HG03378 (cell line): Measurements from ENCODE around the gene BRME1.
"Not testable (repeated sequence)": the region's sequence is repeated elsewhere in the genome, so short reads cannot be mapped to it uniquely, and the experiment has no call there.

Source experiments
- ATAC-seq: cut with Tn5 transposase; IDR thresholded peaks from one replicate; pipeline ENCODE4 v1.9.1; 2021; ENCODE audit warnings: mild to moderate bottlenecking, moderate library complexity; ENCODE audit not compliant: unreplicated experiment

BRME1 gene

DNA sequence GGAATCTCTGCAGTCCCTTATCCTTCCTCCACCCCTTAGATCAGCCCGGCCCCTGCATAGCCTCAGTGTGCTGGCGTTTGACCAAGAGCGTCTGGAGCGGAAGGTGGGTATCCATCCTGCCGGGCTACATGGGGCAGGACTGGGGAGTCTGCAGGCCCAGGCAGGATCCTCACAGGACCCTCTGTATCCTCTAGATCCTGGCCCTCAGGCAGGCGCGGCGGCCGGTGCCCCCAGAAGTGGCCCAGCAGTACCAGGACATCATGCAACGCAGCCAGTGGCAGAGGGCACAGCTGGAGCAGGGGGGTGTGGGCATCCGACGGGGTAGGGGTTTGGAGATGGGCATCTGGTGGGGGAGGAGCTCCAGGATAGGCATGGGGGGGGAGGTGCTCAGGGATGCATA, 23.4 kb upstream of the BRME1 start:
- no peak for ATAC-seq

DNA sequence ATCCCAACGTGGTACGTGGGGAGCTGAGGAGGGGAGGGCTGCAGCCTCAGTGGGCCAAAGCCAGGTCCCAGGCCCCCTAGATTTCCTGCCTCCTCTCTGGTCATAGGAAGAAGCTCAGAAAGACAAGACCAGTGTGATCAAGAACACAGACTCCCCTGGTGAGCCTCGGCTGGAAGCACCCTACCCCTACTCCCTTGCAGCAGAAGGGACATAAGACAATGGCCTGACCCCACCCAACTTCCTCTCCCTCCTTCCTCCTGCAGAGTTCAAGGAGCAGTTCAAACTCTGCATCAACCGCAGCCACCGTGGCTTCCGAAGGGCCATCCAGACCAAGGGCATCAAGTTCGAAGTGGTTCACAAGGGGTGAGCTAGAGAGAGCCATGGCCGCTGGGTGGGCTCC, 20.8 kb upstream of the BRME1 start:
- no peak for ATAC-seq

DNA sequence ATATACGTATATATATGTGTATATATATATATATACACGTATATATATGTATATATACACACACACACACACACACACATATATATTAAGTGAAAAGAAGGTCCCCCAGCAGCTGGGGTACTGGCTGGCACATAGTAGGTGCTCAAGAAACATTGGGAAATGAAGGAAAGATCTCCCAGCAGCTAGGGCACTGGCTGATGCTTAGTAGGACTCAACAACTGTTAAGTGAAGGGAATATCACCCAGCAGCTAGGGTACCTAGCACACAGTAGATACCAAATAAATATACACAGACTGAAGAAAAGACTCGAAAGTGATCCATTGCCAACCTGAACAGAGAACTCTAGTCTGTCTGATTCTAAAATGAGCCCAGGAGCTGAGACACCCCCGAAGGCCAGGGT, 20.1 kb upstream of the BRME1 start:
- ATAC-seq: no peak

DNA sequence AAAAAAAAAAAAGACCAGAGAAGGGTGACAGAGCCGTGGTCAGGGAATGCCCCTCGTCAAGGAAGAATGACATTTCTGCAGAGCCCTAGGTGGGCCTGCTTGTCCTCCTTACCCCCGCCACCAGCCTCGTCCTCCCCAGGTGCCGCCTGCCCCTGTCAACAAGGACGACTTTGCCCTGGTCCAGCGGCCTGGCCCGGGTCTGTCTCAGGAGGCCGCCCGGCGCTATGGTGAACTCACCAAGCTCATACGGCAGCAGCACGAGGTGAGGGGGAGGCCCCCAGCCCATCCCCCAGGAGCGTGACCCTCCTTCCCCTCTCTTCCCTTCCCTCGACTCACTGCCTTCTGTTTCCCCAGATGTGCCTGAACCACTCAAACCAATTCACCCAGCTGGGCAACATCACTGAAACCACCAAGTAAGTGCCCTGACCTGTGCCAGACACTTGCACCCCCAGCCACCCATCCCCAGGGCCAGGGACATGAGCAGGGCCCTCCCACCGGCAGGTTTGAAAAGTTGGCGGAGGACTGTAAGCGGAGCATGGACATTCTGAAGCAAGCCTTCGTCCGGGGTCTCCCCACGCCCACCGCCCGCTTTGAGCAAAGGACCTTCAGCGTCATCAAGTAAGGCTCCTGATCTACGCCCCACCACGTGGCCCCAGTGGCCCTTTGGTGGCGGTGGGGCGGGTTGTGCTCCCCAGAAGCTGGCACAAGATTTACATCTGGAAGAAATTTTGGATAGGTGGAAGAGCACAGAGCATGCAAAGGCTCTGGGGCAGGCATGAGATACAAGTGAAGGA, 17.5 kb upstream of the BRME1 start:
- no peak for ATAC-seq

DNA sequence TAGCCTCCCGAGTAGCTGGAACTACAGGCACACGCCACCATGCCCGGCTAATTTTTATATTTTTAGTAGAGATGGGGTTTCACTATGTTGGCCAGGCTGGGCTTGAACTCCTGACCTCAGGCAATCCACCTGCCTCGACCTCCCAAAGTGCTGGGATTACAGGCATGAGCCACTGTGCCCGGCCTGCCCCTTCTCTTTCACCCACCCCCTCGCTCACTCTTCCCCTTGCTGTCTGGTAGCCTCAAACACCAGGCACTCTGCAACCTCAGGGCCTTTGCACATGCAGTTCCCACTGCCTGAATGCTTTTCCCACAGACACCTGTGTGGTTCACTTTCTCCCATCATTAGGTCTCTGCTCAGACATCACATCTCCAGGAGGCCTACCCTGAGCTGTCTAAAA, 16.2 kb upstream of the BRME1 start:
- not testable (repeated sequence) for ATAC-seq

DNA sequence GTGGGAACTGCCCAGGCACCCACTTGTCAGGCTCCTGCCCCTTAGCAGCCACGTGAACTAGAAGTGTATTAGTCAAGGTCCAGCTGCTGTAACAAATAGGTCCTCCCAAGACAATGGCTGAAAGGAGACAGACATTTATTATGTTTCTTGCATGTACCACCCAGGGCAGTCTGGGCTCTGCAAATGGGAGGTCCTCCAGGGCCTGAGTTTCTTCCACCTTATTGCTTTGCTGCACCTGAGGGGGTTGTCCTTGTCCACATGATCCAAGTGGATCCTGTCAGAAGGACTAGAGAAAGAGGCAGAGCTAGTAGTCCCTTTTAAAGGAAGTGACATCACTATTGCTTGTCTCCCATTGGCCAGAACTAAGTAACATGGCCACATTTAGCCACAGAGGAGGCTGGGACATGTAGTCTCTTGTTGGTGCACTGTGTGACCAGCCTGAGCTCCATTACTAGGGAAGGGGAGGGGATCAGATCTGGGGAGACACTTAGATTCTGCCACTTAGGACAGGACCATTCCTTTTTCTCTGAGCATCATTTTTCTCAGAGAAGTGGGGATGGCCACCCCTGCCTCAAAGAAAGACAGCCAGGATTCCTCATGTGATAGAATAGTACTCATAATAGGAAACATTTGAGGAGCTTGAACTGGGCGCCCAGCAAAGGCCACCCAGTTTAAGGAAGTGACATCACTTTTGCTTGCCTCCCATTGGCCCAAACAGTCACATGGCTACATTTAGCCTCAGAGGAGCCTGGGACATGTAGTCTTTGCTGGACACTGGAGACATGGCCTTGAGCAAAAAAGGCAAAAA, 15.2 kb upstream of the BRME1 start:
- no peak for ATAC-seq

DNA sequence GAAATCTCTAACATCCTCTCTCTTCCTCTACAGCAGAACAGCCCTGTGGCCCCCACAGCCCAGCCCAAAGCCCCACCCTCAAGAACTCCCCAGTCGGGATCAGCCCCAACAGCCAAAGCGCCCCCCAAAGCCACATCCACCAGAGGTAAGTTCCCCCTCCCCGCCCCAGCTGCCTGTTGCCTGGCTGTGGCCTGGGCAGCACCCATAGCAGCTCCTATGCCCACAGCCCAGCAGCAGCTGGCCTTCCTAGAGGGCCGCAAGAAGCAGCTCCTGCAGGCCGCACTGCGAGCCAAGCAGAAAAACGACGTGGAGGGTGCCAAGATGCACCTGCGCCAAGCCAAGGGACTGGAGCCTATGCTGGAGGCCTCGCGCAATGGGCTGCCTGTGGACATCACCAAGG, 14.6 kb upstream of the BRME1 start:
- ATAC-seq: no peak

DNA sequence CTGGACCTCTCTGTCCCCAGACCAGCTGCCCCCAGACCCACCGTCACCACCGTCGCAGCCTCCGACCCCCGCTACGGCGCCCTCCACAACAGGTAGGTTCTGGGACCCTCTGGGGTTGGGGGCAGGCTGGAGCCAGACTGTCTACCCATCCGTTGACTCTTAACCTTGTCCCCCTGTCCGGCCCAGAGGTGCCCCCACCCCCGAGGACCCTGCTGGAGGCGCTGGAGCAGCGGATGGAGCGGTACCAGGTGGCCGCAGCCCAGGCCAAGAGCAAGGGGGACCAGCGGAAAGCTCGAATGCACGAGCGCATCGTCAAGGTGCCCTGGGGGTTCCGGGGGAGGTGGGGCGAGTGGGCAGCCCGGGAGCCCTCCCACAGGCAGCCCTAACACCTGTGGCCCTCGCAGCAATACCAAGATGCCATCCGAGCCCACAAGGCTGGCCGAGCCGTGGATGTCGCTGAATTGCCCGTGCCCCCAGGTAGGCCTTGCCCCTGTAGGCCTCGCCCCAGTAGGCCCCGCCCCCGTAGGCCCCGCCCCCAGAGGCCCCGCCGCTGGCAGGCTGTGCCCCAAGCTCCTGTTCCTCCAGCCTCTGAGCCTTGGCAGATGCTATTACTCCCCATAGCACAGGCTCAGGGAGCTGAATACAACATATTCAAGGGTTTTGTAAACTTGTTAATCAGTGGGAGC, 13.0 kb upstream of the BRME1 start:
- ATAC-seq: no peak

DNA sequence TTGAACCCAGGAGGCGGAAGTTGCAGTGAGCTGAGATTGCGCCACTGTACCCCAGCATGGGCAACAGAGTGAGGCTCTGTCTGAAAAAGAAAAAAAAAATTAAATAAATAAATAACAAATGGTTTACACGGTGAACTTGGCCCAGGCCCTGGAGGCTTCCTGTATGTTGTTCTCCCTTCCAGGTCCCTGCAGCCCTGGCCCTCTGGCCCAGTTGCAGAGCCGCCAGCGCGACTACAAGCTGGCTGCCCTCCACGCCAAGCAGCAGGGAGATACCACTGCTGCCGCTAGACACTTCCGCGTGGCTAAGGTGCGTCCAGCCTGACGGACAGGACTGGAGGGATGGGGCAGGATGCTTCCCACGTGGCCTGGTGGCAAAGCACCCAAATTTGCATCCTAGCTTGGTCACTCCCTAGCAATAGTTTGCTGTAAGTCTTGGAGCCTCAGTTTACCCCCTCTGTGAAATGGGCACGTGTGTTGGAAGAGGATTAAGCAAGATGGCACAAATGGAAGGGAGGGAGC, 12.0 kb upstream of the BRME1 start:
- ATAC-seq: no peak

DNA sequence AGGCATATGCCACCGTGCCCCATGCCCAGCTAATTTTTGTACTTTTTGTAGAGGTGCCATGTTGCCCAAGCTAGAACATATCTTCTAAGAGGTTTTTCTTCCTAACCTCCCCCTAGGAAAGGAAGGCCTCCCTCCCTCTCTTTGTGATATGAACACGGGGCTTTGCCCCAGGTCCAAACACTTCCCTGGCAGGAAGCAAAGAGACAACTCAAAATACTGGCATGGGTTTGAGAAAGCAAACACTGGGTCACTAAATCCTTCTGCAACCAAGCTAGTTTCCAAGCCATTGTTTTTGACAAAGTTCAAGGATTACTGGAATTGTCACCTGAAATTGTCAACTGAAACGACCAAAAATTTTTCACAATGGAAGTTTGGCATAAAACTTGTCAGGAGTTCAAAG, 8.9 kb upstream of the BRME1 start:
- no peak for ATAC-seq

DNA sequence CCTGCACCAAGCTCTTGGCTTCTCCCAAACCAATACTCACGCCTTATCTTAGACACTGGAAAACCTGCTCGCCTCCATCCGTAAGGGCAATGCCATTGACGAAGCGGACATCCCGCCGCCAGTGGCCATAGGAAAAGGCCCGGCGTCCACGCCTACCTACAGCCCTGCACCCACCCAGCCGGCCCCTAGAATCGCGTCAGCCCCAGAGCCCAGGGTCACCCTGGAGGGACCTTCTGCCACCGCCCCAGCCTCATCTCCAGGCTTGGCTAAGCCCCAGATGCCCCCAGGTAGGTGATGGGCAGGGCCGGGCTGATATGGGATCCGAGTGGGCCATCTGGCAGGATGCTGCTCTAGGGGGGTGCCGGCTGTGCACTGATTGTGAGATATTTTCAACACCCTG, 7.4 kb upstream of the BRME1 start:
- ATAC-seq: no peak

DNA sequence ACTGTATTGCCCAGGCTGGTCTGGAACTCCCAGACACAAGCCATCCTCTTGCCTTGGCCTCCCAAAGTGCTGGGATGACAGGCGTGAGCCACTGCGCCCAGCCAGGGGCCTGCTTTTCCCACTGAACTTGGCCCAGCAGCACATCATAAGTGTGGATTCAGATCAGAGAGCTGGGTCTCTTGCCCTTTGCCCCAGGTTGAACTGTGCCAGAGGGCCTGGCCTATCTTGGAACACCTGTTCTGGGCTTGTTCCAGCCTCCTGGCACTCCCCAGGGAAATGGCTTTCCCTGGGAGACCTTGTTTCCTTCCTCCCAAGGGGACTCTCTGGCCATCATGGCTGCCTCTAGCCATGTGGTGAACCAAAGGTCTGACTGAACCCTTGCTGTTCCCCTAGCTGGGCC, 3.5 kb upstream of the BRME1 start:
- ATAC-seq: no peak

DNA sequence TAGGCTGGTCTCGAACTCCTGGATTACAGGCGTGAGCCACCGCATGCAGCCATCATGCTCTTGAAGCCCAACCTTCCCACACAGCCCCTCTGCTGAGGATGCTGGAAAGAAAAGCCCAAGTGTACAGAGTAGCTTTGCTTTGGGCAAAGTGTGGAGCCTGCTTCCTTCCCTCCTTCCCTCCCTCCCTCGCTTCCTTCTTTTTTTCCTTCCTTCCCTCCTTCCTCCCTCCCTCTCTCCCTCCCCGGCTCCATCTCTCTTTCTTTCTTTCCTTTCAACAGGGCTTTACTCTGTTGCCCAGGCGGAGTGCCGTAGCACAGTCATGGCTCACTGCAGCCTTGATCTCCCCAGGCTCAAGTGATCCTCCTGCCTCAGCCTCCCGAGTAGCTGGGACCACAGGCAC, 2.8 kb upstream of the BRME1 start:
- ATAC-seq: no peak

DNA sequence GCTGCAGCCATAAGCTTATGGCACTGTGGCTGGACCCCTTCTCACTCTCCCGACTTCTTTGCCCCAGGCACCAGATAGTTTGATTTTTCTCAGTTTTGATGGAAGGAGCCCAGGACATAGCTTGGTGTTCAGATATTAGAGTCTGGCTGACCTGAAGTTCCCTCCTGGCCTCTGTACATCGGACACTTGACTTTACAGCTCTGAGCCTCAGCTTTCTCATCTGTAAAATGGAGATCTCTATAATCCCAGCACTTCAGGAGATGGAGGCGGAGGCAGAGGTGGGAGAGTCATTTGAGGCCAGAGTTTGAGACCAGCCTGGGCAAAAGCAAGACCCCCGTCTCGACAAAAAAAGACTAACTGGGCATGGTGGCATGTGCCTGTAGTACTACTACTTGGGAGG, 993 bp upstream of the BRME1 start:
- ATAC-seq: no peak

DNA sequence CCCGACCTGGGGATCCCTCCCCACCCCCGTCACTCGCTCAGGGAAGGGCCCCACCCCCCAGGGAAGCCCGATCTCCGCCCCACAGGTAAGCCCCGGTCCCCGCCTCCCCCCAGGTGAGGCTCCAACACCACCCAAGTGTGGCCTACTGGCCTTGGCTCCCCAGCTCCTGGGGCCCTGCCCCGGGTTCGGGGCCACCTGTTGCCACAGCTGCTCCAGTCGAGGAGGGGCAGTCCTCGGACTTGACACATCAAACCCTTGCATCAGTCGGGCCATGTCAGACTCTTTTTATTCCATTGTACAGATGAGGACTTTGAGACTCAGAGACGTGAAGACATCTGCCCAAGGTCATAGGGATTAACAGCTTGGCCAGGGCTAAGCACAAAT, 596 bp upstream of the BRME1 start:
- ATAC-seq: no peak

DNA sequence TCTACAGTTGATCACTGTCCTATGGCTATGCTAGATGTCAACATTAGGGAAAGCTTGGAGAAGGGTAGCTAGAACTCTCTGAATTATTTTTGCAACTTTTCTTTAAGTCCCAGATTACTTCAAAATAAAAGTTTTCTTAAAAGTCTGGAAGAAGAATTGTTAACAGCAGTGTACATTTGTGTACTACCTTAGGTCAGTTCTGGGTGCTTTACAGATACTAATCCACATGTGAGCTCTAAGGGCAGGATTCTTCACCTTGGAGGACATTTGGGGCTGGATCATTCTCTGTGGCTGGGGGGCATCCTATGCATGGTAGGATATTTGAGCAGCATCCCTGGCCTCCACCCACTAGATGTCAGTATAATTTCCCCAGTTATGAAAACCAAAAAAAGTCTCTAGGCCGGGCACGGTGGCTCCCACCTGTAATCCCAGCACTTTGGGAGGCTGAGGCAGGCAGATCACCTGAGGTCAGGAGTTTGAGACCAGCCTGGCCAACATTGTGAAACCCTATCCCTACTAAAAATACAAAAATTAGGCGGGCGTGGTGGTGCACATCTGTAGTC, 2.8 kb downstream of the BRME1 start:
- no peak for ATAC-seq

DNA sequence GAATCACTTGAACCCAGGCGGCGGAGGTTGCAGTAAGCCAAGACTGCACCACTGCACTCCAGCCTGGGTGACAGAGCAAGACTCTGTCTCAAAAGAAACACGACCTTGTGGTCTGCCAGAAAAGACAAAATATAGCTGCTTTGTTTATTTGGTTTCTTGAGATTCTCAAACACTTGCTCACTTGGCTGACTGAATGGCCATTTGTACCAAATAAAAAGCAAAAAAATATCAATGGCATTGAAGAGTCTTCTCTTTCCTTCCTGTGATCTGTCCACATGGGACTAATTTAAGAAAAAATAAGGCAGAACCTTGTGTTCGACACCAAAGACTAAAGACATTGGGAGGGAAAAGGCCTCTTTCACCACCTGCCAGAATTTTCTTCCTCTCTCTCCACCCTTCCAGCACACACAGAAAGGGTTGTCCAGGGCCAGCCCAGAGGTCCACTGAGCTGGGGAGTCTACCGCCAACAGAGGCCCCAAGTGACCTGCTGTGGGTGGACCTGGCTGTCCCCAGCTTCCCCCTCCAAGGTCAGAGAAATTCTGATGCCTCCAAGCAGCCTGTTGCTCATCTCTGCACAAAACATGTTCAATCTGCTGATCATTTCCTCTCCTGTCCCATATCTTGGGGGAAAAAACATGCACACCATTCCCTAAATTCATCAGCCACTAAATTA, 5.9 kb downstream of the BRME1 start:
- no peak for ATAC-seq

DNA sequence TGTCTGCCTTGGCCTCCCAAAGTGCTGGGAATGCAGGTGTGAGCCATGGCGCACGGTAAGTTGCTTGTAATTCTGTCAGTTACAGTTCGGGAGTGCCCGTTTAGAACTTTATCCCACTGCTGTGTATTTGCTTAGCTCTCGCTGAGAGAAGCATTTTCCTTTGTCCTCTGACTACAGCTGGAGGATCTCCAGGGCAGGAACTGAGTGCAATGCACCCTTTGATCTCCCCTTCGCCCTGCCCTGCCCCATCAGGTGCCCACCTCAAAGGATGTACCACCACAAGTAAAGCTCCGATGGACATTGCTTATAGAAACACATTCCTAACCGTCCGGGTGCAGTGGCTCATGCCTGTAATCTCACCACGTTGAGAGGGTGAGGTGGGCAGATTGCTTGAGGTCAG, 6.5 kb downstream of the BRME1 start:
- no peak for ATAC-seq

DNA sequence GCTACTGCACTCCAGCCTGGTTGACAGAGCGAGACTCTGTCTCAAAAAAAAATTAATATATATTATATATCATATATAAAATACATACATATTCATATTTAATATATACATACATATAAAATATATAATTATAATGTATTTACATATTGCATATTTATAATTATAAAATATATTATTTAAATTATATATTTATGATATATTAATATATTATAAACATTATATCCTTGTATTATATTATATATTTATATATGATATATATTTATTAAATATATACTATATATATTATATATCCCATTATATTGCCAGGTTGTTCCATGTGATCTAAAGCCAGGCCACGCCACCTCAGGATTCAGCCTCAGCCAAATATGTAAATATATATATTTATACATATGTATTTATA, 9.7 kb downstream of the BRME1 start:
- ATAC-seq: no peak

DNA sequence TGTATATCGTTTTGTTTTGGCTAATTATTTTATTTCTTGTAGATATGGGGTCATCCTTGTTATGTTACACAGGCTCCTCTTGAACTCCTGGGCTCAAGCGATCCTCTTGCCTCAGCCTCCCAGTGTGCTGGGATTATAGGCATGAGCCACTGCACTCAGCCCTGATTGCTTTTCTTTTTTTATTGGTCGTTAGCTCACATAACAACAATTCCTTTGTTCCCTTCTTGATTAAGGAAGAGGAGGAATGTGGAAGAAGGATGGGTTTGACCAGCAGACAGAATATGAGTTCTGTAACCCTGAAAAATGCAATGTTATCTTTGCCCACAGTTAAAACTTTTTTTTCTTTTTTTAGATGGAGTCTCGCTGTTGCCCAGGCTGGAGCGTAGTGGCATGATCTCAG, 11.4 kb downstream of the BRME1 start:
- ATAC-seq: no peak

DNA sequence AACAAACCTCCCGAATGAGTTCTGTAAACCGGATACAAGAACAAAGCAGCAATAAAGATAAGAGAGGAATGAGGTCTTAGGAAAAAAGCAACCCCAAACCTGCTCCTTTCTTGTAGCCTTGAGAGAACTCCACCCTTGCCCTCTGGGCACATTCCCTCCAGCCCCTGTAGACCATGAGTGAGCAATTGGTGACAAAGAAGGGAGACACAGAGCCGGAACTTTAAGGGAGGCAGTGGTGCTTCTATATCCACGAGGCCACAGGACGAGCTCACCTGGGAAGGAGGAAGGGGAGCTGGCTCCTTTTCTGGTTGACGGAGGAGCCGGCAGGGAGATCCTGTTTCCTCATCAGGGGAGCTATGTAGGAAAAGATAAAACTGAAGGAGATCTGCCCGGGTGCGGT, 13.0 kb downstream of the BRME1 start:
- no peak for ATAC-seq
